CD4-positive, alpha-beta T cell (primary cell): ENCODE measurements around the gene GOLGA6L25. TPM values are rescaled to one million over a fixed set of nuclear protein-coding genes. Genes with fewer than 3 reads are reported as not detected.
A peak's percentile ranks its signal among the peaks of the same experiment; 100 is the strongest.
"Not testable (repeated sequence)": the region's sequence is repeated elsewhere in the genome, so short reads cannot be mapped to it uniquely, and the experiment has no call there.

ENCODE experiments used
- ATAC-seq: fragments of 200-7000 bp; cut with Tn5 transposase; one replicate; pipeline ENCODE4 v1.10.0; 2022; ENCODE audit warnings: mild to moderate bottlenecking; ENCODE audit not compliant: poor library complexity
- CTCF ChIA-PET: fragments of 350-600 bp; sonication (Branson Sonifier 250); formaldehyde crosslinking; loops from one replicate; lab custom pipeline; 2021; ENCODE audit warnings: antibody characterized with exemption, inconsistent platforms; lab: Charles Lee
- POLR2A ChIA-PET: fragments of 350-600 bp; sonication (Branson Sonifier 250); formaldehyde crosslinking; loops from one replicate; lab custom pipeline; 2021; ENCODE audit warnings: antibody characterized with exemption, inconsistent platforms; lab: Charles Lee
- DNase-seq, 14 experiments: peaks; one replicate each; pipeline ENCODE4 v3.0.0-alpha.2; 2013 to 2020; ENCODE audit warnings: mixed read lengths in 2 of 14
- H3K27ac ChIP-seq, 2 donors: one replicate each; pipeline versions ENCODE4 v1.5.1 to v1.7.0; 2013; ENCODE audit warnings: low read length in 2 of 2, low read depth in 1 of 2, mild to moderate bottlenecking in 1 of 2
- H3K27me3 ChIP-seq, 2 experiments: 1 replicate in 1 of 2; 2 replicates in 1 of 2; pipeline versions ENCODE4 v1.6.1 to v1.7.0; 2013; ENCODE audit warnings: low read length in 2 of 2, control low read depth in 1 of 2, mild to moderate bottlenecking in 1 of 2, moderate library complexity in 1 of 2; ENCODE audit not compliant: insufficient read depth in 2 of 2, control insufficient read depth in 1 of 2
- H3K36me3 ChIP-seq: one replicate; pipeline ENCODE4 v1.6.1; 2013; ENCODE audit warnings: low read length, control low read depth; ENCODE audit not compliant: insufficient read depth
- H3K4me1 ChIP-seq: one replicate; pipeline ENCODE4 v1.6.1; 2013; ENCODE audit warnings: low read length, control low read depth; ENCODE audit not compliant: insufficient read depth
- H3K4me3 ChIP-seq: one replicate; pipeline ENCODE4 v1.5.1; 2013; ENCODE audit warnings: mild to moderate bottlenecking, low read length, moderate library complexity
- H3K9me3 ChIP-seq, 2 experiments: 1 replicate in 1 of 2; 2 replicates in 1 of 2; pipeline versions ENCODE4 v1.6.1 to v1.7.0; 2013; ENCODE audit warnings: low read length in 2 of 2, mild to moderate bottlenecking in 2 of 2, control low read depth in 1 of 2, moderate library complexity in 1 of 2; ENCODE audit not compliant: control insufficient read depth in 1 of 2, insufficient read depth in 1 of 2
- H3K27ac Mint-ChIP-seq: one replicate; pipeline ENCODE4 v1.8.0; 2020; ENCODE audit warnings: mixed read lengths
- H3K27me3 Mint-ChIP-seq: one replicate; pipeline ENCODE4 v1.8.0; 2021; ENCODE audit warnings: mixed read lengths
- H3K36me3 Mint-ChIP-seq: one replicate; pipeline ENCODE4 v1.8.0; 2021; ENCODE audit warnings: low read depth, mixed read lengths
- H3K4me1 Mint-ChIP-seq: one replicate; pipeline ENCODE4 v1.8.0; 2021; ENCODE audit warnings: low read depth, mixed read lengths
- H3K4me3 Mint-ChIP-seq: one replicate; pipeline ENCODE4 v1.8.0; 2020; ENCODE audit warnings: mild to moderate bottlenecking, mixed read lengths
- H3K9me3 Mint-ChIP-seq: one replicate; pipeline ENCODE4 v1.8.0; 2020; ENCODE audit warnings: mixed read lengths
- intact Hi-C, 2 experiments: fragments of 100-400 bp; cut with DNase I in 1 of 2; cut with micrococcal nuclease in 1 of 2; formaldehyde crosslinking; loops; one replicate each; pipeline versions ENCODE4 v1.15.1 to v1.9.0; 2023 to 2025; cut with DNase I, micrococcal nuclease
- polyA plus RNA-seq, 2 donors: library from polyadenylated mRNA; unstranded; fragments of 120-200 nt; gene quantifications; one replicate each; pipeline ENCODE4 v1.2.1, GENCODE V29; 2013
- total RNA-seq, 174 experiments: library from RNA in 2 of 174; stranded (reverse) in 2 of 174; gene quantifications; one replicate each; pipeline ENCODE4 v1.2.3 and lab custom pipeline; 2021 to 2026

Gene GOLGA6L25
- total RNA-seq (not detected), total RNA-seq (lab: John Stamatoyannopoulos, UW) (0 to 0.08 (median 0) reads per million in 172 experiments)
- not detected for polyA plus RNA-seq (2013, experiment 1 of 2)
- polyA plus RNA-seq (2013, experiment 2 of 2), result not detected

GRCh38 chr15:28553268-28553667, at the start of gene GOLGA6L25:
GOLGA6L25 (plus strand) TSS chr15:28553568; CDS start chr15:28553629, 61 bp downstream.
- DNase-seq, H3K9me3 Mint-ChIP-seq, CTCF ChIA-PET, H3K4me3 ChIP-seq, H3K36me3 ChIP-seq, H3K9me3 ChIP-seq, POLR2A ChIA-PET, H3K27me3 ChIP-seq, H3K27me3 Mint-ChIP-seq, intact Hi-C loops, H3K4me1 ChIP-seq, H3K4me3 Mint-ChIP-seq, H3K4me1 Mint-ChIP-seq, H3K27ac Mint-ChIP-seq, H3K36me3 Mint-ChIP-seq, H3K27ac ChIP-seq, ATAC-seq: not testable (repeated sequence)

GRCh38 chr15:28508217-28508889, 45.0 kb upstream of the GOLGA6L25 start:
- H3K4me1 ChIP-seq, H3K27ac ChIP-seq, H3K27ac Mint-ChIP-seq, ATAC-seq, H3K27me3 Mint-ChIP-seq, H3K4me3 ChIP-seq, H3K4me1 Mint-ChIP-seq, H3K36me3 ChIP-seq, H3K9me3 Mint-ChIP-seq, POLR2A ChIA-PET, CTCF ChIA-PET, H3K4me3 Mint-ChIP-seq, H3K9me3 ChIP-seq, intact Hi-C loops, H3K36me3 Mint-ChIP-seq, DNase-seq, H3K27me3 ChIP-seq: not testable (repeated sequence)

- ATAC-seq, H3K9me3 ChIP-seq, H3K4me1 ChIP-seq, H3K9me3 Mint-ChIP-seq, POLR2A ChIA-PET, H3K36me3 ChIP-seq, intact Hi-C loops, H3K27me3 ChIP-seq, H3K36me3 Mint-ChIP-seq, CTCF ChIA-PET, H3K4me3 Mint-ChIP-seq, H3K27ac Mint-ChIP-seq, H3K27me3 Mint-ChIP-seq, DNase-seq, H3K27ac ChIP-seq, H3K4me3 ChIP-seq, H3K4me1 Mint-ChIP-seq: not testable (repeated sequence)
These were observed 39.2 kb upstream of the GOLGA6L25 start for GRCh38 chr15:28514128-28514527.

GRCh38 chr15:28515208-28515607, 38.2 kb upstream of the GOLGA6L25 start:
- H3K4me3 ChIP-seq, H3K36me3 Mint-ChIP-seq, ATAC-seq, H3K4me1 ChIP-seq, H3K4me1 Mint-ChIP-seq, H3K9me3 ChIP-seq, H3K9me3 Mint-ChIP-seq, H3K4me3 Mint-ChIP-seq, H3K36me3 ChIP-seq, H3K27ac Mint-ChIP-seq, CTCF ChIA-PET, H3K27ac ChIP-seq, H3K27me3 ChIP-seq, DNase-seq, intact Hi-C loops, H3K27me3 Mint-ChIP-seq, POLR2A ChIA-PET: not testable (repeated sequence)

GRCh38 chr15:28532954-28533353, 20.4 kb upstream of the GOLGA6L25 start, which contains the start of gene GOLGA8G:
GOLGA8G (minus strand) TSS chr15:28532971; CDS start chr15:28532909, 62 bp downstream.
- H3K27ac Mint-ChIP-seq, CTCF ChIA-PET, H3K9me3 Mint-ChIP-seq: not testable (repeated sequence)

GRCh38 chr15:28573351-28573750, 20.0 kb downstream of the GOLGA6L25 start:
- H3K4me3 Mint-ChIP-seq, H3K36me3 Mint-ChIP-seq, H3K9me3 Mint-ChIP-seq, POLR2A ChIA-PET, ATAC-seq, H3K36me3 ChIP-seq, DNase-seq, H3K9me3 ChIP-seq, H3K4me3 ChIP-seq, CTCF ChIA-PET, intact Hi-C loops, H3K27ac Mint-ChIP-seq, H3K4me1 ChIP-seq, H3K27me3 Mint-ChIP-seq, H3K4me1 Mint-ChIP-seq, H3K27ac ChIP-seq, H3K27me3 ChIP-seq: not testable (repeated sequence)

More at GRCh38 chr15:28532954-28533353, 20.4 kb upstream of the GOLGA6L25 start, which contains the start of gene GOLGA8G:
- H3K4me1 ChIP-seq, ATAC-seq, H3K4me3 ChIP-seq, H3K36me3 Mint-ChIP-seq, H3K27ac ChIP-seq, H3K9me3 ChIP-seq, H3K4me1 Mint-ChIP-seq, intact Hi-C loops, H3K27me3 ChIP-seq, H3K36me3 ChIP-seq, H3K4me3 Mint-ChIP-seq, DNase-seq, H3K27me3 Mint-ChIP-seq, POLR2A ChIA-PET: not testable (repeated sequence)

GRCh38 chr15:28588977-28589606, 35.7 kb downstream of the GOLGA6L25 start:
- CTCF ChIA-PET, H3K4me3 Mint-ChIP-seq, H3K27me3 ChIP-seq, POLR2A ChIA-PET, H3K9me3 Mint-ChIP-seq, H3K4me3 ChIP-seq, H3K9me3 ChIP-seq, H3K4me1 ChIP-seq, H3K4me1 Mint-ChIP-seq, H3K27ac ChIP-seq, intact Hi-C loops, DNase-seq, H3K27me3 Mint-ChIP-seq, H3K36me3 ChIP-seq, H3K36me3 Mint-ChIP-seq: not testable (repeated sequence)
- peak; percentile 73 for ATAC-seq
- peak overlapping the region; percentile 75 for H3K27ac Mint-ChIP-seq
